HG03354 (cell line): ENCODE data around the gene LPAR3.

Source experiments
- ATAC-seq: cut with Tn5 transposase; IDR thresholded peaks from one replicate; pipeline ENCODE4 v1.9.1; 2021; ENCODE audit warnings: mild to moderate bottlenecking; ENCODE audit not compliant: unreplicated experiment, poor library complexity, severe bottlenecking

Gene LPAR3

DNA sequence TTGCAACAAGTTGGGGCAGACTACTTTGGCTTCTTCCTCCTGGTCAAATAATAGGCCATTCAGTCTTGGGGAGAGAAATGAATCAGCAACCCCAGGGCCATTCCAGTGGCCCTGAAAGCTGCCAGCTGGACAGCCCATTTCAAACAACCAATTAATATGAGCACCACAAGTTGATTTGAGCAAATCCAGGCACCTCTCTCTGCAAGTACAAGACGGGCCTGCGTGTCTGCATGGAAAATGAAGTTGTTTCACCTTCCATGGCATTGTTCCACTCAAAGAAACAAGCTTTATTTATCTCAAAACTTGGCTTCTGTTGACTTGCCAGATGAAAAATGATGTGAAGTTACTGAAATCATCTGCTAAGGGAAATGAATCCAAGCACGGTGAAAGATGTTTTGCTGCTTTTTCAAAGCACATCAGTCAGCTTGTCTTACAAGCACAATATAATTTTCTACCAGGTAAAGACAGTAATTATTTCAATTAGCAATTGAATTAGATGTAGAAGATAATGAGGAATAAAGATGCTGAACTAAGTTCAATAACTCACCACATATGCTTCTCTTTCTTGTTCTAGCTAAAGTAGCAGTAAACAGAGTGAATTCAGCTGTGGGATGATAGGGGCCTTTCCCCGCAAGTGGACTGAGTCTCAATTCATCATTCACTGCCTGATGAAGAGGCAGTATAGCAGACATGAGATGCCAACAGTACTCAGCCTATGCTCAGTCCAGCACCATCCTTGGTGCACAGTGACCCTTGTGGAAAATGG, 107.6 kb downstream of the LPAR3 start:
- no peak for ATAC-seq

DNA sequence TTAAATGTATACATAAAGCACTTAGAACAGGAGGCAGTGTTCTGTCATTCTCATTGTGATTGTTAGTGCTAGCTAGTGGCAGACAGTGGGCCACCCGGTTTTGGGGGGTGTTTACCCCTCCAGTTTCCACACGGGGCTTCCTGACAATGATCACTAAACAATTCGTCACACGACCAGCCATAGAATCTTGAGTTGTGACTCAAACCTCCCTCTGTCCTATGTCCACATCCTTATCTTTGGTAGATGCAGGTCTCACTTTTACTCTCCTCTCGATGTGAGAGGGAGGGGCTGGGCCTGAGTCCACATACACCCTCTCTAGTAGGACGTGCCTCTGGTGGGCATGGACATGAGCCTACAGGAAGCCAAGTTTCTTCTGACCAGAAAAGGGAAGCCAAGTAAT, 110.1 kb downstream of the LPAR3 start:
- ATAC-seq, result no peak

DNA sequence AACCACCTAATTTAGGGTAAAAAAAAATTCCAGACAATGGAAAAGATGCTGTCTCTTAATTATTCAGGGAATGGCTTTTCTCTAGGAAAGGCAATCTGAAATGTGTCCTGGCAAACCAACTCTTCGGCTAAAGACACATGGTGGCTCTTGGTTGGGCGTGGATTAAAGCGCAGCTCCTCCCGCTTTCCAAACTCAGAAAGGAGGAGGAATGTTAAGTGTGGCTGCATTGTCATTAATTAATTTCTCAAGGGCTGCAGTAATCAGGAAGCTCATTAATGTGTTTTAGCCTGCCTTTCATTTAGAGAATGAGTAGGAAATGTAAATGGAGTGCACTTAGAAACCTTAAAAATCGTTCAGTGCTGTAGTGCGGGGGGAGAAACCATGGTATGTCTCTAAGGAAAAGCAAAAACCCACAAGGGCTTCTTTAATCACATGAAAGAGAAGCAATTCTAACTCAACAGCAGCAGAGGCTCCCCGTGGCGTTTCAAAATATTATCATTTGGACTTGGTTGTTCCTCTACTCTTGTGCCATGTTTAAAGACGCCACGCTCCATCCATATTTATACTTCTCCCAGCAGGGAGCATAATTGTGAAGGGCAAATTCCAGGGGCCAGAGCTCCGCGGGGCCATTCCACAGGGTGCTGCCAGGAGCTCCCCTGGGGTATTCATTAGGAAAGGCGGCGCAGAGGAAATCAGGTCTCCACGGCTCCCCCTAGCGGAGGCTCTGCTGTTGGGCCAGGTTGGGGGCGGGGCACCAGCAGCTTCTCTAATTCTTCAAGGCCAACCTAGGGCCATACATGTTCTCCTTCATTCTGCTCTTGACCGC, 110.8 kb downstream of the LPAR3 start:
- ATAC-seq, result peak; percentile 92

DNA sequence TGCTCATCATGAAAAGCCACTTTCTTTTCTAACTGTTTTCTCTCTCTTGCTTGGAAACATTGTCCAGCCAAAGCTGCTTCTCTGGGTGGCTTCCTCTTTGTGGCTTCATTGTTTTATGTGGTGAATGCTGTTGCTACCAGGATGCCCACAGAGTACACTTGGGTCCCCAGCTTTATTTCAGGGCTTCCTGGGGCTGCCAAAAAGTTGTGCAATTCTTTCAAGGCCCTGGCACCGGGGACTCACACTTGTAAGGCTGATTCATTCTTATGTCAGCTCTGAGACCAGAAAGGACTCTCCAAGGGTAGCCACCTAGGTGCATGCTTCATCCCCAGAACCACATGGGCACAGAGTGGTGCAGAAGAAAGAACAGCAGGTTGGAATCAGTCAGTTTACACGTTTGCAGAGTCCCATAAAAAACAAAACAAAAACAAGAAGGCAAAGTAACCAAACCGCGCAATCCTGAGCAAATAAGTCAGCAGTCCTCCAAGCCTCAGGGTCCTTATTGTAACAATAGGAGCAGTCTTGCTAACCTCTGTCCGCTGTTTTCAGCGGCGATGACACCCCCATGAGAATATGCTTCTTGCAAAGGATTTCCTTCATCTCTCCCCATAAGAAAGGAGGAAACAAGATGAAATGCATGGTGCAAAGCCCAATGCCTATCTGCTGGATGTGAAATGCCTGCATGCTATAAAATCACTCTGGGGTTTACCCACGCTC, 112.8 kb downstream of the LPAR3 start:
- ATAC-seq, result no peak

DNA sequence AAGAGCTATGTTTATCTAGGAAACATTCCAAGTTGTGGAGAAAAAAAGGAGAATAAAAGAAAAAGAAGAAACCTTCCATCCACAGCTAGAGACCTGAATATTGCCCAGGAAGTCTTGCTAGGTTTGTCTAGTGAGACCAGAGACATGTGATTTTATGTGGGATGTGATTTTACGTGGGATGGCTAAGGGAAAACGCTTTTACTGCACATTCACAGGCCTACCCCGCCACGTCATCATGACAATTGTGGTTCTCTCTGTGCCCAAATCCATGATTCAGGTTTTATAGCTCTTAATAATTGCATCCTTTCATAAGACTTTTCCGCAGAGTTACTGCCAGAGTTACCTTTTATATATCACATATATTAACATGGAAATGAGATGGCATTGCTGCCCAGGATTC, 116.4 kb downstream of the LPAR3 start:
- ATAC-seq, result no peak

DNA sequence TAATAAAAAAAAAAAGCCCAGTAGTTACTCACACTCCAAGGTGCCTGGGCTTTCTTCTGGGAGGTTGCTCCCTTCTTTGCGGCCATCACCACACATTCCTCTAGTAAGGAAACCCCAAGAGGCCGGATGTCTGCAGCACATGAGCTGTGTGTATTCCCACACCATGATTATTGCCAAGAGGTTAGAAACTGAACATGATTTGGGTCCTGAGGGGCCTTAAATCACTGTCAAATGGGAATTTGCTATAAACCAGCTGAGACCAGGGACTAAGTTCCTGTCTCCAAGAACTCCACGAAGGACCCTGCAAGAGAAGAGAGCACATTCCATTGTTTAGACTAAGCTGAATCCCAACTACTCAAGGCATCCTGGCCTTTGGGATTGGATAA, 117.5 kb downstream of the LPAR3 start:
- ATAC-seq, result no peak

DNA sequence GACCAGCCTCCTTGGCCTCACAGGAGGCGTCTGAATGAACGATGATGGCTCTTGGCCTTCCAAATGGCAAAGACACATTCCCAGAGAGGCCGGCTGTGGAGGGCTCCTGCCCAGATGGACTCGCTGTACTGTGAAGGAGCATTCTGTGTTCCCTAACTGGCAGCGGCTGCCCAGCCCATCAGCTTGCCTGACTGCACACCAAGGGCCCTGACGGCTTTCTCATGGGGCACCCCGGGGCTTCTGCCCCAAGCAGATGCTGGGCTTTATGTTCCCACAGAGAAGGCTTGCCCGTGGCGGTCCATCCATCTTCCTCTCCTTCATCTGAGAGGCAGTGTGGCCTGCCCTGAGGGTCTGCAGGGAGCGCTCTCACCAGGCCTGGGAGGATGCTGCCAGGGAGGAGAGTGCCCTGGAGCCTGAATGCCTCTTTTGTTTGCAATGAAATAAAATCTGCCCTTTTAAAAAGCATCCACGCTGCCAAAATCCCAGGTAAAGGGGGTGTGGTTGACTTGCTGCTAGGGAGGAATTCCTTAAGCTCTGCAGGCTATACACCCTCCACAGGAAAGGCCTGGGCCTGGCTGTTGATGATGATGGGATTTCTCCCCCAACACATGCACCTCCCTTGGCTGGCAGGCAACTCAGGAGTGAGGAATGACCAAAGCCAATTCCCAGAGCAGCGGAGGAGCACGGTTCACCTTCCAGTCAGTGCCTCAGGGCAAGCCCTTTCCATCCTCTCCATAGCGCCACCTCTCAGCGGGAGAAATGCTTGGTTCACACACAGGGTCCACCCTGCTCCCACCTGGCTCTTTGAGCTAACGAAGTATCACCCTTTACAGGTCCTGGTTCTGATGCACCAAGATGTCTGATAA, 118.1 kb downstream of the LPAR3 start:
- no peak for ATAC-seq

DNA sequence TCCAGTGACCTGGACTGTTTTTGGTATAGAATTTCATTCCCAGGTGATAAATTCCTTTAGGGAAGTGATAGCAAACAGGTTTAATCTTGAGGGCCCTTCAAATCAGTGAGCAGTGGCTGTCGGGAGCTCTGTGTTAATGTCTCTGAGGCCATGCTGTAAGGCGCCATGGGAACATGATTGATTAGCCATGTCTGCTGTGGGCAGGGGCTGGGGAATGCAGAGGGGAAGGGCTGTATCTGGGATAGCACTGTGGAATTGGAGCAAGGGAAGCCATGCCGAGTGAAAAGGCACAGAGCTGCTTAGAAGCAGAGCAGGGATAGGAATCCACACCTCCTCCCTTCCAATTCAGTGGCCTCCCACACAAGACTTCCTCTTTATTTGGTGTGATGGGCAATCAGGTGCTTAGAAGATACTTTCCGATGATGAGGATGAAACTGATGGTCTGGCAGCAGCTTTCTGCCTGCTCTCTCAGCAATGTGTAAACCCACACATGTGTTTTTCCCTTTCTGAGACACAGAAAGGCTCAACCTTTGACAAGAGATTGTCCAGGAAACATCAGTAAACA, 119.0 kb downstream of the LPAR3 start:
- no peak for ATAC-seq

DNA sequence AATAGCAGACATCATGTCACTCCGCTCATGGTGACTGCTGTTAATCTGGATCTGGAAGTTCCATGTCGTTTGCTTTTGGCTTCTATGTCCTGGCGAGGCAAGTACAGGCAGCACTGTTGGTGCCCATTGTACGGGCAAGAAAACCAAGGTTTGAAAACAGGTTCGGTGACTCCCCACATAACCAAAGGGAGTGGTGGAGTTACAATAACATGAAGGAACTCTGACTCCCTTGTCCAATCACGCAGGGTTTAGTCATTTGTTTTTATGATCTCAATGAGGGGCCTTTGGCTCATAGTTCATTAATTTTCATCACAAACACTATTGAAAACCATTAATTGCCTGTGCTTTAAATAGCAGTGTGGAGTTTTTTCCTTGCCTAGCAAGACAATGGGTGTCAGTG, 119.8 kb downstream of the LPAR3 start:
- ATAC-seq, result no peak

DNA sequence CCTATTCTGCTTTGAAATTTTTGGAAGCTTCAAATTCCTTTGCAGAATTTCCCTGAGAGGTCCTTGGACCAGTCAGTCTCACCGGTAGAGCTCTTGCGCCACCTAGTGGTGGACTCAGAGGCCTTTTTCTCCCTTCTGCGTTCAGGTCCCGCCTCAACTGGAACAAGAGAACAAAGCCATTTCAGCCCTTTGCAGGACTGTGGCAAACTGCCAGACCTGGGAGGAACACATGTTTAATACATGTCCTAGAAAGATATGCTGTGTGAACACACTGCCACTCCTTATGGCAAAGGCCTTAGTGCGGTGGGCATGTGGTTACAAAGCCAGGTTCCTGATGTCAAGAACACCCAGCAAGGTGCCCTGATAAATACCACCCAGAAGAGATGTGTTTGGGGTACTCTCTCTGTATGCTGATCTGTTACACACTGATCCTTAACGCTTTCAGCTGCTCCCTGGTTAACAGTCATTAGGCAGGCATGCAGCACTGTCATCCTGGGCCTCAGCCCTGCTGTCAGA, 120.5 kb downstream of the LPAR3 start:
- peak; percentile 89 for ATAC-seq

DNA sequence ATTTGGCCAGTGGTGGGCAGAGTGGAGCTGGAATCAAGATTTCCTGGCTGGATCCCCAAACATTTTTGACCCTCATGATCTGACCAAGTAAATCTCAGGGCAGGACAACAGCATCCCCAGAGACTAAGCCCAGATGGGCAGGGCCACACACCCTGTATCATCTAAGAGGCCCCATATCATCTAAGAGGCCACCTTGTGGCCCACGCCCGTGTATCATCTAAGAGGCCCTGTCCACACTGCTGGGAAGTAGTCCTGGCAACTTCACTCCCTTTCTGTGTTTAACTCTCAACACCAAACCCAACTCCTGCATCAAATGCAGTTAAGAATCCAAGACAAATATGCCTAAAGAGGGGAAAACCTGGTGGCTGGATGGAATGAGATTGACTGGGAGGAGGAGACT, 121.1 kb downstream of the LPAR3 start:
- ATAC-seq, result peak; percentile 30

DNA sequence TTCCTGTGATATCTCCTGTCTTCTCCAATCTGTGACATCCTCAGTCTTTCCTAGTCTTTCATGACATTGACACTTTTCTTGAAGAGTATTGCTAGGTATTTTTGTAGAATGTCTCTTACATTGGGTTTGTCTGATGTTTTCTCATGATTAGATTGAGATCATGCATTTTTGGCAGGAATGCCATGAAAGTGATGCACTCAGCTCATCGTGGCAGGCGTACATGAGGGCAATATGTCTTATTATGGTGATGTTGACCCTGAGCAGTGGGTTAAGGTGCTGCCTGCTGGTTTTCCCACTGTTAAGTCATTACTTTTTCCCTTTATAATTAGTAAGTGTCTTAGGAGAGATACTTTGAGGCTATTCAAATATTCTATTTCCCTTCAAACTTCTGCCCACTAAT, 122.5 kb downstream of the LPAR3 start:
- ATAC-seq, result no peak

DNA sequence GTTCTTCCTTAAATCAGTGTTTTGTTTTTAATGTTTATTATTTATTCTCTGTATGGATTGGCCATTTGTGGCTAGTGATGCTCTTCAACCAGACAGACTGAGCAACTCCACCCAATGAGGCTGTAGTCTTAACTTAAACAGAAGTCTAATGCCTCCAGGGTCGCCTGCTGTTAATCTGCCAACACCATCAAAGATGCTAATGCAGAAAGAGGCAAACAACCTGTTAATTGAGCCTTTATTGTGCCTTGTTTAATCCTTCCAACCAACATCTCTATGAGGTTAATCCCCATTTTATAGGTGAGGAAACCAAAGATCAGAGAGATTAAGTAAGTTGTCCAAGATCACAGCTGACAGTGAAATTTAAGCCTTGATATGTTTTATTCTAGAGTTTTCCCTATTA, 123.4 kb downstream of the LPAR3 start:
- ATAC-seq, result no peak

DNA sequence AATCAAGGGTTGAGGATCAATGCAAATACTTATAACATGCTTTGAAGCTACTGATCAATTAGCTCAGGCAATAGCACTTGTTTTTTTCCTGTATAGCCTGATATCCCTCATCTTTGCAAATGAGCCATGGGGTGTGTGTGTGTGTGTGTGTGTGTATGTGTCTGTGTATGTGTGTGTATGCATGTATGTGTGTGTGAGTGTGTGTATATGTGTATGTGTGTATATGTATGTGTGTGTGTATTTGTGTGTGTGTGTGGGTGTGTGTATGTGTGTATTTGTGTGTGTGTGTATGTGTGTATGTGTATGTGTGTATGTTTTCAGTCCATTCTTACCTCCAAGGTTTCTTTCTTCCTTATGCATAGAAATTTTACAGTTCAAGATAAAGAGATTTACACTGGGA, 124.4 kb downstream of the LPAR3 start:
- ATAC-seq, result no peak

DNA sequence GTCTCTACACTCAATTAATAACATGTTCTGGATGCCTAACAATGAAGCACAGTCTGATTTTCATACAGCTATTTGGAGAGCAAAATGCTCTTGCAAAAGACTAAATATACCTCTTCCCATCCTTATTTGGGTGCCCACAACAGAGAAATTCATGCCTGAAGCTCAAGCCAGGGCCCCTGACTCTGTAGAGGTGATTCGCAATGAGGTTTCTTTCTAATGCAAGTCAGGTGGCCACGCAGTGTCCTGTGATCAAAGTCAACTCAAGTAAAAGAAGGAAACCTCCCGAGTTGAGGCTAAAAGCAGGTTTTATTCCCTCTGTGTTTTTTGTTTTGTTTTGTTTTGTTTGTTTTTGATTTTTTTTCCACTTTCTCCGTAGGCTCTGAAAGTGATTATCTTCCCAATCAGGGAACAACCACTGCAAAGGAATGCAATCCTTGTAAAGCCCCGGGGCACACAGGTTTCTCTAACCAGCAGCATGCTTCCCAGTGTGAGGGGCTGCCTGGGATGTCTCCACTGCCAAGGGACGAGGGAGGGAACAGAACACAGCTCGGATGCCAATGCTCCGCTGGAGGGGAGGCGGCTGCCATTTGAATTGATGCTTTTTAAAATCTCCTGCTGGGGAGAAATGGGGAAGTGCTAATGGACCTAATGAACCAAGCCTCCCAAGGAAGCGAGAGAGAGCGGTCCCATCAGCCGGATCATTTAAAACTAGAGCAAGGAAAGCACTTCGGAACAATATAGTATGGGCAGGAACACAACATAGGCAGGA, 128.9 kb downstream of the LPAR3 start:
- no peak for ATAC-seq

DNA sequence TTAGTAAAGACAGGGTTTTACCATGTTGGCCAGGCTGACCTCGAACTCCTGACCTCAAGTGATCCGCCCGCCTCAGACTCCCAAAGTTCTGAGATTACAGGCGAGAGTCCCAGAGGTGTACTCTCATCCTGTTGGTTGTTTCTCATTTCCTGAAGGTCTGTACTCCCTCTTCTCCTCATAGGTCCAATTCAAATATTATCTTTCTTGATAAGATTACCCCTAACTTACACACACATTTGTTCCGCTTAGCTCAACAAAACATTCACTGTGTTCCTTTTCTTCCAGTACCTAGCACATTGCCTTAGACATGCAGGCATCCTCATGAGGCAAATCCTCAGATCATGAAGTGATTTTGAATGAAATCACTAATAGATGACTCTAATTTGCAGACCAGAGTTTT, 130.3 kb downstream of the LPAR3 start:
- no peak for ATAC-seq
